Osteoblast (primary cell): ENCODE measurements around the gene LRRC8D. TPM values are rescaled to one million over a fixed set of nuclear protein-coding genes. Genes with fewer than 3 reads are reported as not detected.

Source experiments
- DNase-seq: peaks from one replicate; pipeline ENCODE4 v3.0.0; 2011; ENCODE audit warnings: low spot score, mixed read lengths; ENCODE audit not compliant: insufficient read length; ENCODE audit errors: missing footprints
- H2AFZ ChIP-seq: 2 replicates; pipeline ENCODE4 v1.6.0; 2011; ENCODE audit warnings: mild to moderate bottlenecking, low read length
- H3K27ac ChIP-seq: 2 replicates; pipeline ENCODE4 v1.5.1; 2011; ENCODE audit warnings: mild to moderate bottlenecking, low read depth, low read length, moderate library complexity
- H3K27me3 ChIP-seq: 2 replicates; pipeline ENCODE4 v1.6.0; 2012; ENCODE audit warnings: mild to moderate bottlenecking, control low read depth, inconsistent platforms, low read length, moderate library complexity; ENCODE audit not compliant: insufficient read depth
- H3K36me3 ChIP-seq: 2 replicates; pipeline ENCODE4 v1.5.1; 2011; ENCODE audit warnings: mild to moderate bottlenecking, low read length, control low read depth, moderate library complexity; ENCODE audit not compliant: insufficient read depth
- H3K4me1 ChIP-seq: 2 replicates; pipeline ENCODE4 v1.5.1; 2011; ENCODE audit warnings: mild to moderate bottlenecking, low read length, control low read depth, moderate library complexity; ENCODE audit not compliant: insufficient read depth
- H3K4me2 ChIP-seq: 2 replicates; pipeline ENCODE4 v1.6.0; 2011; ENCODE audit warnings: mild to moderate bottlenecking, low read length; ENCODE audit not compliant: insufficient read depth
- H3K4me3 ChIP-seq: fragments of 200-600 bp; sonication (generic); 3 replicates; pipeline ENCODE4 v1.5.1; 2012; ENCODE audit warnings: mild to moderate bottlenecking, low read length, inconsistent platforms; ENCODE audit not compliant: insufficient read depth
- H3K79me2 ChIP-seq: 2 replicates; pipeline ENCODE4 v1.6.0; 2012; ENCODE audit warnings: mild to moderate bottlenecking, low read length, control low read depth, inconsistent platforms; ENCODE audit not compliant: insufficient read depth
- H3K9me3 ChIP-seq: 2 replicates; pipeline ENCODE4 v1.5.1; 2011; ENCODE audit warnings: low read depth, low read length, control low read depth
- H4K20me1 ChIP-seq: 2 replicates; pipeline ENCODE4 v1.6.0; 2012; ENCODE audit warnings: mild to moderate bottlenecking, low read length, control low read depth; ENCODE audit not compliant: insufficient read depth
- total RNA-seq: library from RNA; depleted of rRNA; stranded (reverse); fragments of >200 nt; gene quantifications from 2 replicates; pipeline ENCODE4 v1.2.3, GENCODE V29; 2012
- TF ChIP-seq, protein P1 (sequence below): IDR thresholded peaks from 2 replicates; pipeline ENCODE4 v1.5.1; 2011; ENCODE audit warnings: mild to moderate bottlenecking, low read depth, low read length, moderate library complexity; ENCODE audit errors: extremely low read depth

Gene LRRC8D
- total RNA-seq, 1 donor, result 30.4 TPM

DNA sequence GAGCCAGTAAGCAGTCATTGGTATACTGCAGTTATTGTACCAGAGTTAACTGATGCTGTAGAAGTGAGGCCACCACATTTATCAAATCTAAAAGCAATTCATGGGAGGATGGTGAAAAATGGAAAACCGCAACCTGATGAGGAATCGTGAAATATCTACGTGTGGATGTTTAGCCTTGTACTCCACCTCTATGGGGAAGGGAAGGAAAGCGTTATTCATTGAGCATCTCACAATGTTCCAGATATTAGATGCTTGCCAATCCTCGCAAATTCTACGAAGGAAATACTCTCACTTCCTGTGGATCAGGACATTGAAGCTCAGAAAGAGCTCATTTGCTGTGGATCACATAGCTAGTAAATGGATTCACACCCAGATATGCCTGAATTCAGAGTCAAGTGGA lies 77.3 kb downstream of the LRRC8D start:
- Histone ChIP-seq H3K27me3 (no peaks in the 10 kb centered on the region), H2AFZ (no peak overlapping the region), H3K4me1 (peaks cover 34% of the 10 kb centered on the region), H3K4me3 (no peak overlapping the region), H3K27ac (no peak overlapping the region), H3K79me2 (peaks cover 6% of the 10 kb centered on the region), H4K20me1 (no peaks in the 10 kb centered on the region), H3K4me2 (no peak overlapping the region), H3K36me3 (no peaks in the 10 kb centered on the region), H3K9me3 (no peaks in the 10 kb centered on the region)
- no peak for DNase-seq
- TF ChIP-seq, protein P1, sequence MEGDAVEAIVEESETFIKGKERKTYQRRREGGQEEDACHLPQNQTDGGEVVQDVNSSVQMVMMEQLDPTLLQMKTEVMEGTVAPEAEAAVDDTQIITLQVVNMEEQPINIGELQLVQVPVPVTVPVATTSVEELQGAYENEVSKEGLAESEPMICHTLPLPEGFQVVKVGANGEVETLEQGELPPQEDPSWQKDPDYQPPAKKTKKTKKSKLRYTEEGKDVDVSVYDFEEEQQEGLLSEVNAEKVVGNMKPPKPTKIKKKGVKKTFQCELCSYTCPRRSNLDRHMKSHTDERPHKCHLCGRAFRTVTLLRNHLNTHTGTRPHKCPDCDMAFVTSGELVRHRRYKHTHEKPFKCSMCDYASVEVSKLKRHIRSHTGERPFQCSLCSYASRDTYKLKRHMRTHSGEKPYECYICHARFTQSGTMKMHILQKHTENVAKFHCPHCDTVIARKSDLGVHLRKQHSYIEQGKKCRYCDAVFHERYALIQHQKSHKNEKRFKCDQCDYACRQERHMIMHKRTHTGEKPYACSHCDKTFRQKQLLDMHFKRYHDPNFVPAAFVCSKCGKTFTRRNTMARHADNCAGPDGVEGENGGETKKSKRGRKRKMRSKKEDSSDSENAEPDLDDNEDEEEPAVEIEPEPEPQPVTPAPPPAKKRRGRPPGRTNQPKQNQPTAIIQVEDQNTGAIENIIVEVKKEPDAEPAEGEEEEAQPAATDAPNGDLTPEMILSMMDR, result no peak

DNA sequence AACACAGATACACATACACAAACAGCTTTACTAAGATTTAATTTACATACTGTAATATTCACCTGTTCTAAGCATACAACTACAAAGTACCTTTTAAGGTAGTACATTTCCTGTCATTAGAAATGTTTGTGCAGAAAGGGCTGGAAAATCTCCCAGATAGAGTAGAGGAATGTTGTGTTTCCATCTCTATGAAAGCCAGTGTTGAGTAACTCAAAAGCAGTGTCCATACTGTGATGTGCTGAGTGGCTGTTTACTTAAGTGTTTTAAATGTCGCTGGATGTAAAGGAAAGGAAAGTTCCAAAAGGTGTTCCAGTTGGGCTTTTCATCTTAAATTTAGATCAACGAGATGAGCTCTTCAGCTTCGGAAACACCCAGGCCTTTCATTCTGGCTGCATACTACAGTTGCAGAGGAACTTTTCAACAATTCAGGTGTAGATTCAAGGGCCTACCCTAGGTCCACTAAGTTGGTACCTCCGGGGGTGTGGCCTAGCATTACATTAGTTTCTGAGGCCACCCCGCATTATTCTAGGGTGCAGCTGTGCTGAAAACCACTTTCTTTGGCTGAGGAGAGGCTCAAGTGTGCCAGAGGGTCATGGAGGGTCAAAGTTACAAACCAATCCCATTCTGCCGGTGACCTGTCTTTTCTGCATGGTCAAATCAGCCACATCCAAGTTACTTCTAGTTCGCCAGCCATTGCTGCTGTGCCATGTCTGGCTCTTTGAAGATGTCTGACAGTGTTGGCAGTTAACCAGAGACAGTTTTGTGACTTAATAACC lies 78.1 kb downstream of the LRRC8D start:
- Histone ChIP-seq H4K20me1 (no peaks in the 10 kb centered on the region), H3K27ac (no peak overlapping the region)

DNA sequence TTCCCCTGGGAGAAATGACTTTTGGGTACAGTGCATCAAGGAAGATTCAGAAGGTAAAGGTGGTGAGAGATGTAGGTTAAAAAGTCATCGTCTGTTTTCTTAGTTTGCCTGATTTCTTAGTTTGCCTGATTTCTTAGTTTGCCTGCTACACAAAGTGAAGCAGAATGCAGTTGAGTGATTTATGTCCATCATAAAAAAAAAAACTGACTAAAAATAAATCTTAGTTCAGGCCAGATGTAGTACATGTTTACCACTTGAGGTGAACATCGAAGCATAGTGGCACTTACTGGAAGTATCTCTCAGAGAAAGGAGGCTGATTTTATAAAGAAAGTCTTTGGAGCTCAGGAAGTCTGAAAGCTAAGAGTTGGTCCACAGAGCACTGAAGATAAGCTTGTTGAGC lies 79.5 kb downstream of the LRRC8D start:
- H3K36me3 ChIP-seq, result no peaks in the 10 kb centered on the region
- no peaks in the 10 kb centered on the region for H4K20me1 ChIP-seq

More for the DNA sequence above, 78.1 kb downstream of the LRRC8D start:
- Histone ChIP-seq H3K9me3 (no peaks in the 10 kb centered on the region), H3K4me2 (no peak overlapping the region), H3K36me3 (no peaks in the 10 kb centered on the region), H3K4me3 (no peak overlapping the region), H3K4me1 (peaks cover 36% of the 10 kb centered on the region), H3K79me2 (peaks cover 6% of the 10 kb centered on the region), H2AFZ (no peak overlapping the region), H3K27me3 (no peaks in the 10 kb centered on the region)
- DNase-seq, result no peak
- TF ChIP-seq, protein P1, result no peak

More for the DNA sequence above, 79.5 kb downstream of the LRRC8D start:
- no peaks in the 10 kb centered on the region for H3K27me3 ChIP-seq
- no peak overlapping the region for H2AFZ ChIP-seq
- H3K27ac ChIP-seq, result no peak overlapping the region
- H3K4me3 ChIP-seq, result no peak overlapping the region
- H3K4me1 ChIP-seq, result peaks cover 37% of the 10 kb centered on the region
- H3K79me2 ChIP-seq, result peaks cover 9% of the 10 kb centered on the region
- DNase-seq, result no peak
- no peak overlapping the region for H3K4me2 ChIP-seq
- no peaks in the 10 kb centered on the region for H3K9me3 ChIP-seq
- TF ChIP-seq, protein P1, result no peak
